HG03097 (cell line): Measurements from ENCODE around the gene SIK2.

Experiments
- ATAC-seq: cut with Tn5 transposase; IDR thresholded peaks from one replicate; pipeline ENCODE4 v1.9.1; 2021; ENCODE audit not compliant: unreplicated experiment, low FRiP score

The SIK2 gene

GRCh38 chr11:111726301-111726713 is 124.1 kb downstream of the SIK2 start:
- ATAC-seq, result no peak

- ATAC-seq, result no peak
Observed at GRCh38 chr11:111727431-111727830, 125.2 kb downstream of the SIK2 start.

GRCh38 chr11:111729071-111729830 is 127.0 kb downstream of the SIK2 start:
- no peak for ATAC-seq

- no peak for ATAC-seq
Observed at GRCh38 chr11:111729831-111730311, 127.6 kb downstream of the SIK2 start.

- no peak for ATAC-seq
Observed at GRCh38 chr11:111730871-111731591, 128.8 kb downstream of the SIK2 start.

GRCh38 chr11:111731821-111732220 is 129.6 kb downstream of the SIK2 start:
- no peak for ATAC-seq

GRCh38 chr11:111733016-111733415 is 130.8 kb downstream of the SIK2 start:
- no peak for ATAC-seq

- no peak for ATAC-seq
Observed at GRCh38 chr11:111733611-111734088, 131.4 kb downstream of the SIK2 start.

- ATAC-seq, result no peak
Observed at GRCh38 chr11:111734101-111734953, 132.1 kb downstream of the SIK2 start.

- ATAC-seq, result no peak
Observed at GRCh38 chr11:111734954-111735261, 132.7 kb downstream of the SIK2 start.

- no peak for ATAC-seq
Observed at GRCh38 chr11:111735262-111736116, 133.2 kb downstream of the SIK2 start.

GRCh38 chr11:111736181-111736590 is 133.9 kb downstream of the SIK2 start:
- no peak for ATAC-seq

- ATAC-seq, result no peak
Observed at GRCh38 chr11:111736621-111737443, 134.6 kb downstream of the SIK2 start.

- ATAC-seq, result no peak
Observed at GRCh38 chr11:111737444-111738210, 135.4 kb downstream of the SIK2 start.

- ATAC-seq, result no peak
Observed at GRCh38 chr11:111739299-111739698, 137.1 kb downstream of the SIK2 start.

- ATAC-seq, result no peak
Observed at GRCh38 chr11:111741751-111742150, 139.5 kb downstream of the SIK2 start.

GRCh38 chr11:111743700-111744099 is 141.5 kb downstream of the SIK2 start:
- ATAC-seq, result no peak

- no peak for ATAC-seq
Observed at GRCh38 chr11:111745719-111746504, 143.7 kb downstream of the SIK2 start.
